ENCODE results near the gene TSG101.

Gene TSG101

GRCh38 chr11:18492888-18493287 lies 33.9 kb downstream of the TSG101 start:
- DNase-seq, result peak; percentile 9

- DNase-seq, result no peak
Observed at GRCh38 chr11:18491924-18492323, 34.8 kb downstream of the TSG101 start.

GRCh38 chr11:18490736-18491485 lies 35.8 kb downstream of the TSG101 start:
- no peak for DNase-seq

- no peak for DNase-seq
Observed at GRCh38 chr11:18490319-18490718, 36.4 kb downstream of the TSG101 start.

GRCh38 chr11:18485913-18486528 lies 40.7 kb downstream of the TSG101 start:
- no peak for DNase-seq

GRCh38 chr11:18479063-18479462 lies 47.7 kb downstream of the TSG101 start:
- no peak for DNase-seq

- no peak for DNase-seq
Observed at GRCh38 chr11:18472587-18472986, 54.2 kb downstream of the TSG101 start.

- no peak for DNase-seq
Observed at GRCh38 chr11:18471995-18472394, 54.7 kb downstream of the TSG101 start.

- DNase-seq, result no peak
Observed at GRCh38 chr11:18468961-18469360, 57.8 kb downstream of the TSG101 start.

GRCh38 chr11:18468059-18468458 lies 58.7 kb downstream of the TSG101 start:
- no peak for DNase-seq

- no peak for DNase-seq
Observed at GRCh38 chr11:18466402-18466801, 60.3 kb downstream of the TSG101 start.

GRCh38 chr11:18463439-18463838 lies 63.3 kb downstream of the TSG101 start:
- no peak for DNase-seq

- DNase-seq, result no peak
Observed at GRCh38 chr11:18461909-18462308, 64.8 kb downstream of the TSG101 start.

GRCh38 chr11:18459634-18460033 lies 67.1 kb downstream of the TSG101 start:
- no peak for DNase-seq

- no peak for DNase-seq
Observed at GRCh38 chr11:18457450-18457849, 69.3 kb downstream of the TSG101 start.

GRCh38 chr11:18455686-18456372 lies 70.9 kb downstream of the TSG101 start, which contains the start of gene LDHAL6A:
Gene LDHAL6A, plus strand, starts transcription at chr11:18455856. Its CDS starts 825 bp downstream, at chr11:18456681.
- DNase-seq, result no peak

GRCh38 chr11:18452927-18453326 lies 73.8 kb downstream of the TSG101 start:
- no peak for DNase-seq

- no peak for DNase-seq
Observed at GRCh38 chr11:18449251-18449650, 77.5 kb downstream of the TSG101 start.

- no peak for DNase-seq
Observed at GRCh38 chr11:18438691-18439090, 88.1 kb downstream of the TSG101 start.
